Lower leg skin (tissue), 3 donors: Measurements from ENCODE around the gene CYP4F2.

ENCODE experiments used
- POLR2A ChIP-seq, 2 donors: fragments of 450-650 bp; IDR thresholded peaks; one replicate each; pipeline ENCODE4 v1.6.1; 2016 to 2017; ENCODE audit warnings: antibody characterized with exemption in 2 of 2, mild to moderate bottlenecking in 1 of 2, moderate library complexity in 1 of 2
- TF ChIP-seq, protein P1 (sequence below), 3 donors: fragments of 450-650 bp; IDR thresholded peaks; one replicate each; pipeline ENCODE4 v1.5.1; 2016; ENCODE audit warnings: antibody characterized with exemption in 3 of 3, mild to moderate bottlenecking in 3 of 3, moderate library complexity in 2 of 3

DNA sequence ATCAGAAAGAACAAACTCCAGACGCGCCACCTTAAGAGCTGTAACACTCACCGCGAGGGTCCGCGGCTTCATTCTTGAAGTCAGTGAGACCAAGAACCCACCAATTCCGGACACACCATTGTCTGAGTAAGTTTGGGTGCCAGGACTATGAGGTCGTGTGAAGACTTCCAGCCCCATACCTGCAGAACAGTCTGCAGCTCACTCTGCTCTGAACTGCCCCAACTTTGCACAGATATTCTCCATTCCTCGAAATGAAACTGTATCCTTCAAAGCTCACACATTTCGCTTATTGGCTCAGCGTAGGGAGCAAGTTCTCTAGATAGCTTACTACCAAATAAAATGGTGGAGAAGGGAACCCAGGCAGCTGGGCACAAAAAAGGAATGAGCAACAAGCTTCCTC is 2.6 kb upstream of the CYP4F2 start:
- TF ChIP-seq, protein P1, sequence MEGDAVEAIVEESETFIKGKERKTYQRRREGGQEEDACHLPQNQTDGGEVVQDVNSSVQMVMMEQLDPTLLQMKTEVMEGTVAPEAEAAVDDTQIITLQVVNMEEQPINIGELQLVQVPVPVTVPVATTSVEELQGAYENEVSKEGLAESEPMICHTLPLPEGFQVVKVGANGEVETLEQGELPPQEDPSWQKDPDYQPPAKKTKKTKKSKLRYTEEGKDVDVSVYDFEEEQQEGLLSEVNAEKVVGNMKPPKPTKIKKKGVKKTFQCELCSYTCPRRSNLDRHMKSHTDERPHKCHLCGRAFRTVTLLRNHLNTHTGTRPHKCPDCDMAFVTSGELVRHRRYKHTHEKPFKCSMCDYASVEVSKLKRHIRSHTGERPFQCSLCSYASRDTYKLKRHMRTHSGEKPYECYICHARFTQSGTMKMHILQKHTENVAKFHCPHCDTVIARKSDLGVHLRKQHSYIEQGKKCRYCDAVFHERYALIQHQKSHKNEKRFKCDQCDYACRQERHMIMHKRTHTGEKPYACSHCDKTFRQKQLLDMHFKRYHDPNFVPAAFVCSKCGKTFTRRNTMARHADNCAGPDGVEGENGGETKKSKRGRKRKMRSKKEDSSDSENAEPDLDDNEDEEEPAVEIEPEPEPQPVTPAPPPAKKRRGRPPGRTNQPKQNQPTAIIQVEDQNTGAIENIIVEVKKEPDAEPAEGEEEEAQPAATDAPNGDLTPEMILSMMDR (IDR thresholded peaks at IDR 0.05) = no peak
- TF ChIP-seq POLR2A (IDR thresholded peaks at IDR 0.05) = no peak
